OCI-LY3 (cell line): ENCODE measurements around the gene RFC2.

ENCODE experiments used
- H2AFZ ChIP-seq: fragments of 200-600, 300-600 bp; shearing (Covaris generic); 2 replicates; pipeline ENCODE4 v1.6.0; 2014; ENCODE audit warnings: antibody characterized with exemption, low read depth, low read length
- H3K27ac ChIP-seq: fragments of 200-600, 300-600 bp; sonication (generic); 2 replicates; pipeline ENCODE4 v1.5.1; 2014; ENCODE audit warnings: mild to moderate bottlenecking, low read length, moderate library complexity, mixed read lengths
- H3K27me3 ChIP-seq: fragments of 200-600, 300-600 bp; sonication (generic); 2 replicates; pipeline ENCODE4 v1.6.1; 2014; ENCODE audit warnings: low read depth, low read length, mixed read lengths
- H3K36me3 ChIP-seq: fragments of 200-600, 300-600 bp; sonication (generic); replicated peaks from 2 replicates; pipeline ENCODE3; 2014; ENCODE audit warnings: low read depth, low read length, mixed read lengths
- H3K4me1 ChIP-seq: fragments of 300-600, 200-600 bp; sonication (generic); 2 replicates; pipeline ENCODE4 v1.6.1; 2014; ENCODE audit warnings: low read length, mixed read lengths
- H3K4me2 ChIP-seq: fragments of 200-600, 300-600 bp; sonication (generic); 2 replicates; pipeline ENCODE4 v1.6.1; 2014; ENCODE audit warnings: low read length, mixed read lengths
- H3K4me3 ChIP-seq: fragments of 300-600, 200-600 bp; sonication (generic); 2 replicates; pipeline ENCODE4 v1.5.1; 2014; ENCODE audit warnings: antibody characterized with exemption, mild to moderate bottlenecking, low read length, moderate library complexity
- H3K79me2 ChIP-seq: fragments of 300-600, 200-600 bp; shearing (Covaris generic); 2 replicates; pipeline ENCODE4 v1.6.1; 2014; ENCODE audit warnings: mild to moderate bottlenecking, low read length, mixed read lengths
- H3K9ac ChIP-seq: fragments of 300-600, 200-600 bp; shearing (Covaris generic); 2 replicates; pipeline ENCODE4 v1.6.0; 2014; ENCODE audit warnings: mild to moderate bottlenecking, low read length, moderate library complexity
- H3K9me3 ChIP-seq: fragments of 200-600, 300-600 bp; shearing (Covaris generic); 2 replicates; pipeline ENCODE4 v1.6.1; 2014; ENCODE audit warnings: low read length, mixed read lengths; ENCODE audit not compliant: insufficient read depth
- H4K20me1 ChIP-seq: fragments of 200-600, 300-600 bp; sonication (generic); 2 replicates; pipeline ENCODE4 v1.6.1; 2016; ENCODE audit warnings: low read length, mixed read lengths; ENCODE audit not compliant: insufficient read depth
- CTCF ChIP-seq: fragments of 200-600, 300-600 bp; sonication (generic); IDR thresholded peaks from 2 replicates; pipeline ENCODE4 v1.5.1; 2014; ENCODE audit warnings: antibody characterized with exemption, low read length, low read depth
- EZH2phosphoT487 ChIP-seq: fragments of 200-600 bp; shearing (Covaris generic); IDR thresholded peaks from 2 replicates; pipeline ENCODE4 v1.6.1; 2018; ENCODE audit warnings: antibody characterized with exemption, mixed run types, low read depth

Gene RFC2

GRCh38 chr7:74185636-74186035, 68.6 kb downstream of the RFC2 start:
- H4K20me1 ChIP-seq, result peaks cover 91% of the 10 kb centered on the region
- no peak overlapping the region for H3K27ac ChIP-seq
- H3K4me3 ChIP-seq, result no peak overlapping the region
- peaks cover 68% of the 10 kb centered on the region for H3K36me3 ChIP-seq
- H3K27me3 ChIP-seq, result no peaks in the 10 kb centered on the region
- peaks cover 100% of the 10 kb centered on the region for H3K79me2 ChIP-seq
- H3K4me1 ChIP-seq, result peaks cover 8% of the 10 kb centered on the region
- H2AFZ ChIP-seq, result no peak overlapping the region
- no peaks in the 10 kb centered on the region for H3K9me3 ChIP-seq
- H3K9ac ChIP-seq, result no peak overlapping the region
- no peak overlapping the region for H3K4me2 ChIP-seq
- TF ChIP-seq CTCF (no peak), EZH2phosphoT487 (no peak)

- Histone ChIP-seq H2AFZ (no peak overlapping the region), H3K27me3 (no peaks in the 10 kb centered on the region), H3K27ac (no peak overlapping the region), H3K4me2 (no peak overlapping the region), H3K4me3 (no peak overlapping the region), H3K36me3 (peaks cover 67% of the 10 kb centered on the region), H3K79me2 (peaks cover 100% of the 10 kb centered on the region), H4K20me1 (peaks cover 97% of the 10 kb centered on the region), H3K4me1 (peaks cover 8% of the 10 kb centered on the region), H3K9ac (no peak overlapping the region), H3K9me3 (no peaks in the 10 kb centered on the region)
- TF ChIP-seq EZH2phosphoT487 (no peak), CTCF (no peak)
Observed at GRCh38 chr7:74185016-74185415, 69.2 kb downstream of the RFC2 start.

DNA sequence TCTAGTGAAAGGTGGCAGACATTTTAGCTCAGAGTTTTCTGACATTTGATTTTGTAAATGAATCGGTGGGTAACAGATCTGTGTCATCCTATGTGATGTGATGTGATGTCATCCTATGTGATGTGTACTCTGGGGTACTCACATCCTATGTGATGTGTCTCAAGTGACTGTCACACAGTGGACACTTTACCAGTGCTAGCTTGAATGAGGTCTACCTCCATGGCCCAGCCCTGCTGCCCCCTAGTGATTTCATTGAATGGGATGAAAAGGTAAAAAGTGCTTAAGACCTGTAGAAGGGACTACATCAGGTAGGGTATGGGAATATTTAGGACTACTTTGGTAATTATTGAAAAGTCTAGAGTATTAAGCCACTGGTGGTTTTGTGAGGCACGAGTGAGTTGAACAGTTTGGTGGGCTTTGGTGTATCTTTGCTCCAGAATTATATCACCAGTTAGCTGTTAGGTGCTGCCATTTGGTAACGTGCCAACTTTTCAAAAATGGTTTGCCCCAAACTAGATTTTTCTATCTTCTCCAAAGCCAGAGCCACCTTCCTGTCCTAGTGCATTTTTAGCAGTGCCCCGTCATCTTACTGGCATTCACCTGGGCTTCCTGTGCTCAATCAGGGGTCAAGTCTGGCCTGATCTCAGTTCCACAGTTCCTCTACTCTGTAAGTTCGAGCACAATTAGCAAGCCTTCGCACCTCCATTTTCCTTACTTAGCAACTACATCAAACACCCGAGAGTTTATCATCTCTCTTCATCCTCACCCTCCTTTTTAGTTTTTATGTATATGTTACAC, 70.3 kb downstream of the RFC2 start:
- Histone ChIP-seq H4K20me1 (peaks cover 99% of the 10 kb centered on the region), H3K9me3 (no peaks in the 10 kb centered on the region), H3K9ac (no peak overlapping the region), H3K27ac (no peak overlapping the region), H2AFZ (no peak overlapping the region), H3K4me3 (no peak overlapping the region), H3K4me2 (no peak overlapping the region), H3K4me1 (peaks cover 12% of the 10 kb centered on the region), H3K27me3 (no peaks in the 10 kb centered on the region), H3K79me2 (peaks cover 100% of the 10 kb centered on the region), H3K36me3 (peaks cover 65% of the 10 kb centered on the region)
- TF ChIP-seq CTCF, result peak; percentile 64
- TF ChIP-seq EZH2phosphoT487, result no peak

DNA sequence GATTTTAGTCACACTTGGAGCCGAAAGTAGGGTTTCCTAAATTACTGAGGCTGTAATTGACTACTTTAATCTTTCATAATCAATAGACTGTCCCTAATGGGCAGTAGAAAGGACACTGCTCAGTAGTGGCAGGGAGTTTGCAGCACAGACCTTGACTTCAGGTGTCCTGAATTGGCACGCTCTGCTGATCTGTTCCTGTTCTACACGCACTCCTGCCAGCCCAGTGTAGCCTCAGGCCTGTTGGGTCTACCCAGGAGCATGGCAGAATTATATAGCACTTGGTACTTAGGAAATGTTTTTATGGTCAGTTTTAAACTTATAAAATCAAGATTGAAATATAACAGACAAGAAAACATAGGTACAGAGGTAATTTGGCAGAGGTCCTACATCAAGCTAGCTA, 71.1 kb downstream of the RFC2 start:
- peaks cover 100% of the 10 kb centered on the region for H3K79me2 ChIP-seq
- H3K4me1 ChIP-seq, result peaks cover 19% of the 10 kb centered on the region
- H4K20me1 ChIP-seq, result peaks cover 99% of the 10 kb centered on the region
- H2AFZ ChIP-seq, result no peak overlapping the region
- H3K9me3 ChIP-seq, result no peaks in the 10 kb centered on the region
- H3K4me3 ChIP-seq, result no peak overlapping the region
- H3K27ac ChIP-seq, result no peak overlapping the region
- H3K4me2 ChIP-seq, result no peak overlapping the region
- TF ChIP-seq CTCF (no peak), EZH2phosphoT487 (no peak)
- H3K9ac ChIP-seq, result no peak overlapping the region
- H3K36me3 ChIP-seq, result peaks cover 63% of the 10 kb centered on the region
- no peaks in the 10 kb centered on the region for H3K27me3 ChIP-seq
